Brain microvascular endothelial cell (primary cell): ENCODE measurements around the gene CAMTA2.

ENCODE experiments used
- DNase-seq: peaks from one replicate; pipeline ENCODE4 v3.0.0-alpha.2; 2020
- H3K27ac ChIP-seq: fragments of 250-450 bp; sonication (Bioruptor Pico); 2 replicates; pipeline ENCODE4 v1.5.1; 2020; ENCODE audit warnings: mild to moderate bottlenecking, moderate library complexity
- H3K27me3 ChIP-seq: fragments of 250-450 bp; sonication (Bioruptor Pico); replicated peaks from 2 replicates; pipeline ENCODE4 v1.5.1; 2020; ENCODE audit warnings: mild to moderate bottlenecking
- H3K36me3 ChIP-seq: fragments of 250-450 bp; sonication (Bioruptor Pico); replicated peaks from 2 replicates; pipeline ENCODE4 v1.5.1; 2020; ENCODE audit warnings: mild to moderate bottlenecking
- H3K4me3 ChIP-seq: 2 replicates; pipeline ENCODE4 v1.5.1; 2011; ENCODE audit warnings: low read depth, mild to moderate bottlenecking, control low read depth, low read length, moderate library complexity
- CTCF ChIP-seq: IDR thresholded peaks from 2 replicates; pipeline ENCODE4 v1.5.1; 2011; ENCODE audit warnings: low read depth, mild to moderate bottlenecking, moderate library complexity, low read length, control low read depth, inconsistent platforms; ENCODE audit errors: missing control alignments
- in situ Hi-C: cut with HindIII; loops from 2 replicates; pipeline ENCODE4 v1.10.0; 2017; ENCODE audit warnings: low sequenced_read_pairs, low pct_ligation_motif_present

CAMTA2 gene

GRCh38 chr17:4942760-4943508, 44.5 kb downstream of the CAMTA2 start:
- H3K27ac ChIP-seq, result peak overlapping the region; percentile 87
- DNase-seq, result no peak
- no peaks in the 10 kb centered on the region for H3K27me3 ChIP-seq
- H3K36me3 ChIP-seq, result peaks cover 59% of the 10 kb centered on the region
- no peak for TF ChIP-seq CTCF
- in situ Hi-C loops, result no loop called here
- no peak overlapping the region for H3K4me3 ChIP-seq

- no peak for TF ChIP-seq CTCF
- peak overlapping the region; percentile 85 for H3K4me3 ChIP-seq
- peaks cover 54% of the 10 kb centered on the region for H3K36me3 ChIP-seq
- no peaks in the 10 kb centered on the region for H3K27me3 ChIP-seq
- in situ Hi-C loops, result no loop called here
- DNase-seq, result no peak
- no peak overlapping the region for H3K27ac ChIP-seq
Measured at GRCh38 chr17:4941319-4941610, 46.2 kb downstream of the CAMTA2 start.

GRCh38 chr17:4940555-4941318, 46.7 kb downstream of the CAMTA2 start:
- H3K27ac ChIP-seq, result peak overlapping the region; percentile 89
- peak overlapping the region; percentile 85 for H3K4me3 ChIP-seq
- no peak for TF ChIP-seq CTCF
- DNase-seq, result no peak
- no peaks in the 10 kb centered on the region for H3K27me3 ChIP-seq
- H3K36me3 ChIP-seq, result peaks cover 49% of the 10 kb centered on the region
- in situ Hi-C loops, result no loop called here

GRCh38 chr17:4939796-4940554, 47.5 kb downstream of the CAMTA2 start, which contains the start of the genes RNF167 and SLC25A11:
RNF167 (plus strand) TSS chr17:4940268; CDS start chr17:4940910, 642 bp downstream.
SLC25A11 (minus strand) TSS chr17:4940046; CDS start chr17:4939910, 136 bp downstream.
- Histone ChIP-seq H3K27me3 (no peaks in the 10 kb centered on the region), H3K27ac (peak within 1 kb of the TSS; percentile 89), H3K36me3 (peaks cover 41% of the 10 kb centered on the region), H3K4me3 (peak within 1 kb of the TSS; percentile 85)
- in situ Hi-C loops, result no loop called here
- no peak for TF ChIP-seq CTCF
- peak; percentile 99 for DNase-seq

- in situ Hi-C loops, result no loop called here
- TF ChIP-seq CTCF, result no peak
- Histone ChIP-seq H3K27ac (peak overlapping the region; percentile 63), H3K27me3 (no peaks in the 10 kb centered on the region), H3K36me3 (peaks cover 36% of the 10 kb centered on the region), H3K4me3 (peak overlapping the region; percentile 85)
- DNase-seq, result no peak
Measured at GRCh38 chr17:4939546-4939795, 48.0 kb downstream of the CAMTA2 start.
